GM18858 (cell line): ENCODE data around the gene KRT35.

ENCODE experiments used
- ATAC-seq: cut with Tn5 transposase; IDR thresholded peaks from one replicate; pipeline ENCODE4 v1.9.1; 2021; ENCODE audit not compliant: unreplicated experiment

The KRT35 gene

GRCh38 chr17:41512546-41513167 is 31.7 kb upstream of the KRT35 start:
- no peak for ATAC-seq

- ATAC-seq = no peak
Measured at GRCh38 chr17:41511716-41512115, 30.8 kb upstream of the KRT35 start.

- no peak for ATAC-seq
Measured at GRCh38 chr17:41511116-41511515, 30.2 kb upstream of the KRT35 start.

- no peak for ATAC-seq
Measured at GRCh38 chr17:41510251-41511065, 29.5 kb upstream of the KRT35 start.

GRCh38 chr17:41507315-41507880 is 26.4 kb upstream of the KRT35 start:
- ATAC-seq = no peak

- ATAC-seq = no peak
Measured at GRCh38 chr17:41505809-41506767, 25.1 kb upstream of the KRT35 start.

GRCh38 chr17:41505007-41505808 is 24.3 kb upstream of the KRT35 start, which contains the start of gene KRT13:
KRT13 (minus strand) TSS chr17:41505612; CDS start chr17:41505550, 62 bp downstream.
- no peak for ATAC-seq

GRCh38 chr17:41504246-41504977 is 23.5 kb upstream of the KRT35 start:
- no peak for ATAC-seq

- no peak for ATAC-seq
Measured at GRCh38 chr17:41503202-41503601, 22.3 kb upstream of the KRT35 start.

GRCh38 chr17:41500131-41500911 is 19.4 kb upstream of the KRT35 start:
- ATAC-seq = no peak

GRCh38 chr17:41499714-41500113 is 18.8 kb upstream of the KRT35 start:
- ATAC-seq = no peak

GRCh38 chr17:41498276-41498675 is 17.3 kb upstream of the KRT35 start:
- no peak for ATAC-seq

GRCh38 chr17:41496803-41497484 is 16.0 kb upstream of the KRT35 start:
- ATAC-seq = no peak

GRCh38 chr17:41494524-41494923 is 13.6 kb upstream of the KRT35 start:
- no peak for ATAC-seq

GRCh38 chr17:41492771-41493170 is 11.8 kb upstream of the KRT35 start:
- ATAC-seq = no peak

- ATAC-seq = no peak
Measured at GRCh38 chr17:41492351-41492750, 11.4 kb upstream of the KRT35 start.

- ATAC-seq = no peak
Measured at GRCh38 chr17:41491476-41491875, 10.5 kb upstream of the KRT35 start.
